GM12865 (cell line): ENCODE data around the gene NOP14.

Experiments used
- DNase-seq: peaks from one replicate; pipeline ENCODE4 v3.0.0; 2010; ENCODE audit warnings: low read depth
- H3K4me3 ChIP-seq: 2 replicates; pipeline ENCODE4 v1.5.1; 2011; ENCODE audit warnings: mild to moderate bottlenecking, low read depth, low read length, control low read depth
- TF ChIP-seq, protein P1 (sequence below): IDR thresholded peaks from 2 replicates; pipeline ENCODE4 v1.5.1; 2011; ENCODE audit warnings: low read length, control low read depth, low read depth, inconsistent platforms; ENCODE audit not compliant: insufficient read depth; ENCODE audit errors: missing control alignments

NOP14 gene

GRCh38 chr4:2907706-2908293 is 55.4 kb downstream of the NOP14 start:
- DNase-seq = no peak
- TF ChIP-seq, protein P1, sequence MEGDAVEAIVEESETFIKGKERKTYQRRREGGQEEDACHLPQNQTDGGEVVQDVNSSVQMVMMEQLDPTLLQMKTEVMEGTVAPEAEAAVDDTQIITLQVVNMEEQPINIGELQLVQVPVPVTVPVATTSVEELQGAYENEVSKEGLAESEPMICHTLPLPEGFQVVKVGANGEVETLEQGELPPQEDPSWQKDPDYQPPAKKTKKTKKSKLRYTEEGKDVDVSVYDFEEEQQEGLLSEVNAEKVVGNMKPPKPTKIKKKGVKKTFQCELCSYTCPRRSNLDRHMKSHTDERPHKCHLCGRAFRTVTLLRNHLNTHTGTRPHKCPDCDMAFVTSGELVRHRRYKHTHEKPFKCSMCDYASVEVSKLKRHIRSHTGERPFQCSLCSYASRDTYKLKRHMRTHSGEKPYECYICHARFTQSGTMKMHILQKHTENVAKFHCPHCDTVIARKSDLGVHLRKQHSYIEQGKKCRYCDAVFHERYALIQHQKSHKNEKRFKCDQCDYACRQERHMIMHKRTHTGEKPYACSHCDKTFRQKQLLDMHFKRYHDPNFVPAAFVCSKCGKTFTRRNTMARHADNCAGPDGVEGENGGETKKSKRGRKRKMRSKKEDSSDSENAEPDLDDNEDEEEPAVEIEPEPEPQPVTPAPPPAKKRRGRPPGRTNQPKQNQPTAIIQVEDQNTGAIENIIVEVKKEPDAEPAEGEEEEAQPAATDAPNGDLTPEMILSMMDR = no peak
- no peak overlapping the region for H3K4me3 ChIP-seq

DNA sequence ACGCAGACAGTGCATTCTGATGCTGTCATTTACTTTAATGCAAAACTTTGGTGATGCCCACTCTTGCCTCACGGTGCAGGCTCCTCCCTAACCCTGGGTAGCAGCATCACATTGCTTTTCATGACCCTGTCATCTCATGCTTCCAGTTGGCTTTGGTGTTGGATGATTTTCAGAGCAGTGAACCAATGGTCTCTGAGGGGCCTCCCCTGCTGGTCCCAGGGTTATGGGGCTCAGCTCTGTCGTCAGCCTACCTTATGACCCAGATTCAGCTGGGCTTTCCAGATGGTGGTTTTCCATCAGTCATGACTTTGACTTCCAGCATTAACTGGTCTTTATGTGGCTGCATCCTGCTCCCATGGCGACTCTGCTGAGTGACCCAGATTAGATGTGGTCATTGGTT is 56.0 kb downstream of the NOP14 start:
- no peak overlapping the region for H3K4me3 ChIP-seq
- TF ChIP-seq, protein P1 = no peak
- no peak for DNase-seq

DNA sequence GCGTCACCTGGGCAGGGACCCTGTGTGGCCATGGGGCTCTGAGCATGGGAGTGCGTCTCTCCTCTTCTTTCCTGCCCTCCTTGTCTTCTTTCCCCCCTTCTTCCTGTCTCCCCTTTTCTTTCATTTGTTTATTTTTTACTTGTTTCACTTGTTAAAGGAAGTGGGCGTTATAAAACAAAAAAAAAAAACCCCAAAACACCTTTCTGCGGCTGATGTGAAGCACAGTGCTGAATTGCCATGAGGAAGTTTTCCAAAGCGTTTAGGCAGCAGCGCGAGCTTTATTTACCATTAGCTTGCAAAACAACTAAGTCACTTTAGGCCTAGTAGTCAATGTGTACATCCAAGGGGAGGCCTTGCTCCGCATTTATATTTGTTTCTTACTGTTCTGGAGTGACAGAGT is 57.0 kb downstream of the NOP14 start:
- no peak for DNase-seq
- no peak overlapping the region for H3K4me3 ChIP-seq
- TF ChIP-seq, protein P1 = no peak

DNA sequence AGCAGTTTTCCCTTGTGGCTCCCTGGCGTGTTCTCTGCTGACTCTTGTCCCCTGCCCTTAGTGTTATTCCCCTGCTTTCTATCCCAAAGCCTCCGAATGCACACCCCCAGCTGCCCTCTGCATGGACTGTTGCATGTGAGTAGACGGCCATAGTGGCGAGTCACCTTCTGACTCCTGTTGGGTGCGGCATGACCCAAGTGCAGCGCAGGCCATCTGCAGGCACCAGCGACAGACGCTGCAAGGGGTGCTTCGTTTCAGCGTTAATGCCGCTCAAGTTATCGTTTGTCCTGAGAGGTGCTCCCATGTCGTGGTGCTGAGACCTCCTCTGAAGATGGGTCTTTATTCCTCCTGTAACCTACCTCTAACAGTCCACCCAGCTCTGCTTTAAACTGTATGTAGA is 57.7 kb downstream of the NOP14 start:
- TF ChIP-seq, protein P1 = no peak
- no peak for DNase-seq
- H3K4me3 ChIP-seq = no peak overlapping the region

- H3K4me3 ChIP-seq = no peak overlapping the region
- DNase-seq = no peak
- TF ChIP-seq, protein P1 = no peak
Measured at GRCh38 chr4:2902126-2902525, 61.1 kb downstream of the NOP14 start.

GRCh38 chr4:2901186-2901585 is 62.0 kb downstream of the NOP14 start:
- DNase-seq = no peak
- TF ChIP-seq, protein P1 = no peak
- H3K4me3 ChIP-seq = no peak overlapping the region

DNA sequence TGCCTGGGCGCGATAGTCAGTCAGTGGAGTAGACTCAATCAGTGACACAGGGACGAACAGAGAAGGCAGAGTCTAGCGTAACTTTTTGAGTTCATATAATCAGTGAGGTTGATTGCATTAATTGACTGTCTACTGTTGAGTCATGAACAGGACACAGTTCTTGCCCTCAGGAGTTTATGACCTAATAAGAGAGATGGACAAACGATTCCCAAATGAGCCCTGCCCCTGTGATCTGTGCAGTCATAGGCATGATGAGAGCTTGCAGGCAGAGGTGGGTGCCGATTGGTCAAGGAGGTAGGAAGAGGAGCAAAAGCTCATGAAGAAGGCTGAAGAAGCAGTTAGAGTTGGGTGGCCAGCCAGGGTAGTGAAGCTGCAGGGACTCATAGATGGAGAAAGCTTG is 62.5 kb downstream of the NOP14 start:
- DNase-seq = no peak
- H3K4me3 ChIP-seq = no peak overlapping the region
- TF ChIP-seq, protein P1 = no peak
